ENCODE results near the gene GCSAM. TPM values are rescaled to one million over a fixed set of nuclear protein-coding genes. Genes with fewer than 3 reads are reported as not detected.
A peak's percentile ranks its signal among the peaks of the same experiment; 100 is the strongest.
"Not testable (repeated sequence)": the region's sequence is repeated elsewhere in the genome, so short reads cannot be mapped to it uniquely, and the experiment has no call there.

The GCSAM gene
- polyA plus RNA-seq, 10 donors, result 0.50 to 1.7 (median 1.3) TPM

DNA sequence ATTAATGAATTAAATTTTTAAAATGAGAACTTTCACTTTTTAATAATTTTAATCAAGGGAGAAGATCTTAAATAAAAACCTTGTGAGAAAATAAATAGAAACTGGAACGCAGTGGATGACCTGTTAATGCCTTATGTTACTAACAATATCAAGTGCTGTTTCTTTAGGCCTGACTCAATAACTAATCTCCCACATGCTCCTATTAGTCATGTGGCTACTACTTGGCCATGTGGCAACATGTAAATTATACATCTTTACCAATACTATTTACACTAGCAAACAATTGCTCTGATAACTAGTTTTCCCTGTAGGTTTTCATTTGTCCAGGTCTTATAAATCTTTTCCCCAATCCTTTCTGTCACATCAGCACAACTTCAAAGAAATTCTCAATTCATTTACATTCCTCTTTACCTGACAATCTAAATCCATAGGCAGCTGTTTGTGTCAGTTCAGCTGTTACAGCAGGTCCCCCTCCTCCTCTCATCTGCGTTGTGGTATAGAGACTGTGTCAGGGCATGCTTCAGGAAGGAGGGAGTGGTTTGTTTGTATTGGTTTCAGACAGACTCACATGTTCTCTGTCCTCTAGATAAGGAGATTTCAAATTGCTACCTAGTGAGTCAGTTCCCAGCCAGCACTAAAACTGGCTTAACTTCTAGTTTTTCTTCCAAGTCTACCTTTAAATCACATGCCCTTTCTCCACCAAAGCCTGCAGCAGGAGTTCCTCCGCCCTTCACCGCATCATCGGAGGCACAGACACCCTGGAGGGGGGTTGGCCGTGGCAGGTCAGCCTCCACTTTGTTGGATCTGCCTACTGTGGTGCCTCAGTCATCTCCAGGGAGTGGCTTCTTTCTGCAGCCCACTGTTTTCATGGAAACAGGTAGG lies 58.2 kb downstream of the GCSAM start:
- DNase-seq, result peak in 1 of 3 donors; percentile 64

DNA sequence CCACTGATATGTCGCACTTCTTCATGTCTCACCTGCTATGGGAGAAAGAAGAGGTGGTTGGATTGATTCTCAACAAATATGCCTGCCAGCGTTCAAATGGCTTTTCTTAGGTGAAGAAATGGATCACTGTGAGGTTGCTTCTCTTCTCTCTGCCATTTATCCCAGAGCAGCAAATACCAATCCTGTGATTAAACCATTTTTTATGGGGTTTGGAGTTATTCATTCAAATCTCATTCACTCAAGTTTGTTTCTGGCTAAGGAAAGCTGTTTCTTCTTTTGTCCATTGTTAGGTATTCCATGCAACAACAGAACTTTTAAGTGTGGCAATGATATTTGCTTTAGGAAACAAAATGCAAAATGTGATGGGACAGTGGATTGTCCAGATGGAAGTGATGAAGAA lies 59.0 kb downstream of the GCSAM start:
- no peak for DNase-seq

DNA sequence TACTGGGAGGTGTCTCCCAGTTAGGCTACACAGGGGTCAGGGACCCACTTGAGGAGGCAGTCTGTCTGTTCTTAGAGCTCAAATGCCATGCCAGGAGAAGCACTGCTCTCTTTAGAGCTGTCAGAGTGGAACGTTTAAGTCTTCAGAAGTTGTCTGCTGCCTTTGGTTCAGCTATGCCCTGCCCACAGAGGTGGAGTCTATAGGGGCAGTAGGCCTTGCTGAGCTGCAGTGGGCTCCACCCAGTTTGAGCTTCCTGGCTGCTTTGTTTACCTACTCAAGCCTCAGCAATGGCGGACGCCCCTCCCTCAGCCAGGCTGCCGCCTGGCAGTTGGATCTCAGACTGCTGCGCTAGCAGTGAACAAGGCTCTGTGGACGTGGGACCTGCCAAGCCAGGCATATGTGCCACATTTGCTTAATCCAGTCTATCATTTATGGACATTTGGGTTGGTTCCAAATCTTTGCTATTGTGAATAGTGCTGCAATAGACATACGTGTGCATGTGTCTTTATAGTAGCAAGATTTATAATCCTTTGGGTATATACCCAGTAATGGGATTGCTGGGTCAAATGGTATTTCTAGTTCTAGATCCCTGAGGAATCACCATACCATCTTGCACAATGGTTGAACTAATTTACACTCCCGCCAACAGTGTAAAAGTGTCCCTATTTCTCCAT lies 60.5 kb downstream of the GCSAM start:
- not testable (repeated sequence) for DNase-seq

Other genes with a start within 250 kb of the GCSAM start
- gene ABHD10, start 154.2 kb downstream of the GCSAM start, polyA plus RNA-seq (ENCODE audit: insufficient read length in 10 of 10), result 10 to 100 TPM; 21.3 to 26.5 (median 25.4) TPM
- gene TAGLN3, start 134.3 kb downstream of the GCSAM start, polyA plus RNA-seq (ENCODE audit: insufficient read length in 10 of 10), result 1 to 10 TPM; 3.0 to 6.0 (median 4.0) TPM
- not detected for gene TMPRSS7, start 98.5 kb downstream of the GCSAM start, polyA plus RNA-seq (ENCODE audit: insufficient read length in 10 of 10)
- 1 to 10 TPM; 3.3 to 6.0 (median 4.5) TPM for gene C3orf52, start 46.9 kb downstream of the GCSAM start, polyA plus RNA-seq (ENCODE audit: insufficient read length in 10 of 10)
- gene SLC9C1, start 161.0 kb upstream of the GCSAM start, polyA plus RNA-seq (ENCODE audit: insufficient read length in 10 of 10), result 1 to 10 TPM in 2 of 10 donors, under 1 TPM in 8; 0.11 to 1.2 (median 0.43) TPM
- gene CD200, start 199.9 kb upstream of the GCSAM start, polyA plus RNA-seq (ENCODE audit: insufficient read length in 10 of 10), result 10 to 100 TPM; 12.3 to 17.4 (median 15.5) TPM